ENCODE data around the gene CLPX. TPM values are rescaled to one million over a fixed set of nuclear protein-coding genes. Genes with fewer than 3 reads are reported as not detected.

The CLPX gene
- total RNA-seq, 2 donors from 2014 or later = 19.8 to 50.5 TPM

DNA sequence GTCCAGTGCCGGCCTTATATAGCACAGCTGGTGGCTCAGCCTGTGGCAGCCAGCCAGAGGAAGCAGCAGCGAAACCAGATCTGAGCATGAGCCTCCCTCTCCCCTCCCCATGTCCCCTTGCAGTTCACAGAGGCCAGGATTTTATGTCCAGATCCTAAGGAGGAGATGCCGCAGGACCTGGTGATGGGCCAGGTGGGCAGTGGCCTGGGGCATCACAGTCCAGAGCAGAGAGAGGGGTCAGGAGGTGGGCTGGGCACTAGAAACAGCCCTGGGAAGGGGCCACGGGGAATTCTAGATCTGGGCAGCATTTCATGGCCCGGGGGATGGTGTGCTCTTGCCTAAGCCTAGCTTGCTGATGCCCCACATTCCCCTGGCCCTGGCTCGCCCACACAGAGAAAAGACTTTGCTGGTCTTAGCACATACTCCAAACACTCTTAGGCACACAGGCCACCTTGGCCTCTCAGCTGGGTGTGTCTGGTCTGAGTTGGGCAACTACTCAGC is 26.4 kb upstream of the CLPX start:
- H3K9me3 ChIP-seq = no peaks in the 10 kb centered on the region
- H3K36me3 ChIP-seq = no peaks in the 10 kb centered on the region
- H3K27me3 ChIP-seq (replicated peaks; ENCODE audit: insufficient read depth) = no peaks in the 10 kb centered on the region
- TF ChIP-seq, protein P1, sequence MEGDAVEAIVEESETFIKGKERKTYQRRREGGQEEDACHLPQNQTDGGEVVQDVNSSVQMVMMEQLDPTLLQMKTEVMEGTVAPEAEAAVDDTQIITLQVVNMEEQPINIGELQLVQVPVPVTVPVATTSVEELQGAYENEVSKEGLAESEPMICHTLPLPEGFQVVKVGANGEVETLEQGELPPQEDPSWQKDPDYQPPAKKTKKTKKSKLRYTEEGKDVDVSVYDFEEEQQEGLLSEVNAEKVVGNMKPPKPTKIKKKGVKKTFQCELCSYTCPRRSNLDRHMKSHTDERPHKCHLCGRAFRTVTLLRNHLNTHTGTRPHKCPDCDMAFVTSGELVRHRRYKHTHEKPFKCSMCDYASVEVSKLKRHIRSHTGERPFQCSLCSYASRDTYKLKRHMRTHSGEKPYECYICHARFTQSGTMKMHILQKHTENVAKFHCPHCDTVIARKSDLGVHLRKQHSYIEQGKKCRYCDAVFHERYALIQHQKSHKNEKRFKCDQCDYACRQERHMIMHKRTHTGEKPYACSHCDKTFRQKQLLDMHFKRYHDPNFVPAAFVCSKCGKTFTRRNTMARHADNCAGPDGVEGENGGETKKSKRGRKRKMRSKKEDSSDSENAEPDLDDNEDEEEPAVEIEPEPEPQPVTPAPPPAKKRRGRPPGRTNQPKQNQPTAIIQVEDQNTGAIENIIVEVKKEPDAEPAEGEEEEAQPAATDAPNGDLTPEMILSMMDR (IDR thresholded peaks at IDR 0.05) = no peak
- H3K4me3 ChIP-seq = no peak overlapping the region
- no peaks in the 10 kb centered on the region for H3K4me1 ChIP-seq (ENCODE audit: control insufficient read depth in 1 of 2, low read depth in 2 of 2)
- H3K27ac ChIP-seq = no peak overlapping the region
- DNase-seq (ENCODE audit: low spot score) = no peak
- no peak for ATAC-seq (ENCODE audit: insufficient number of reproducible peaks, low FRiP score, low read depth)

DNA sequence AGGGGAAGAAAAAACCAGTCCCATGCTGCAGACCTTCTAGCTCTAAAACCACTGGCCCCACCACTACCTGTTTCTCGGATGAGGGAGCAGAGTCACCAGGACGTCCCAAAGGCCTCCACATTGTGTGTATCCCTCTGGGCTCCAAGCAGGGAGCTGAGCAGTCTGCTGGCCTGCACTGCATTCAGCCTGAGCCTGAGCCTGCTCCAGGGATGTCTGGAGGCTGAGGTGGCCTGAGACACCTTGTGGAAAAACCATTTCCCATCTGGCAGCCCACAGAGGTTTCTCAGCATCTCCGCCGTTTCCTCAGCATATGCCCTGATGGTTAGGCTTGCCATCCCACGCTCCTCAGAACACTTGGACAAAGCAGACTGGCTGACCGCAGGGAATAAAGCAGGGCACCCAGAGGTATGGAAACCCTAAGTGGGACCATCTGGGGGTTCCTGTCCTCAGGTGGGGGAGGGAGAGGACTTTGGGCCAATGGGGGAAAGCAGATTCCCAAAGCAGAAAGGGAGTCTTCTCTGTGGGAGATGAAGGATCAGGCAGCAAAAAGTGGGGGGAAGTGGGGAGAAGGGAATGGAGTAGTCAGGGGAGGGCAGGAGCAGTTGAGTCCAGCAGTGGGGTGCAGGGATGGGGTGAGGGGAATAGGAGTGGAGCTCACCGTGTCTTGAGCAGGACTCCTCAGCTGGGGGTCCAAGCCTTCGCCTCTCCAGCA is 25.8 kb upstream of the CLPX start, which contains the start of gene CILP:
TSS of gene CILP (minus strand) at position 704 of the 712 bp plus-strand sequence. CDS start 1,718 bp downstream, outside the sequence.
- no peak for ATAC-seq (ENCODE audit: insufficient number of reproducible peaks, low FRiP score, low read depth)
- no peaks in the 10 kb centered on the region for H3K27me3 ChIP-seq (replicated peaks; ENCODE audit: insufficient read depth)

DNA sequence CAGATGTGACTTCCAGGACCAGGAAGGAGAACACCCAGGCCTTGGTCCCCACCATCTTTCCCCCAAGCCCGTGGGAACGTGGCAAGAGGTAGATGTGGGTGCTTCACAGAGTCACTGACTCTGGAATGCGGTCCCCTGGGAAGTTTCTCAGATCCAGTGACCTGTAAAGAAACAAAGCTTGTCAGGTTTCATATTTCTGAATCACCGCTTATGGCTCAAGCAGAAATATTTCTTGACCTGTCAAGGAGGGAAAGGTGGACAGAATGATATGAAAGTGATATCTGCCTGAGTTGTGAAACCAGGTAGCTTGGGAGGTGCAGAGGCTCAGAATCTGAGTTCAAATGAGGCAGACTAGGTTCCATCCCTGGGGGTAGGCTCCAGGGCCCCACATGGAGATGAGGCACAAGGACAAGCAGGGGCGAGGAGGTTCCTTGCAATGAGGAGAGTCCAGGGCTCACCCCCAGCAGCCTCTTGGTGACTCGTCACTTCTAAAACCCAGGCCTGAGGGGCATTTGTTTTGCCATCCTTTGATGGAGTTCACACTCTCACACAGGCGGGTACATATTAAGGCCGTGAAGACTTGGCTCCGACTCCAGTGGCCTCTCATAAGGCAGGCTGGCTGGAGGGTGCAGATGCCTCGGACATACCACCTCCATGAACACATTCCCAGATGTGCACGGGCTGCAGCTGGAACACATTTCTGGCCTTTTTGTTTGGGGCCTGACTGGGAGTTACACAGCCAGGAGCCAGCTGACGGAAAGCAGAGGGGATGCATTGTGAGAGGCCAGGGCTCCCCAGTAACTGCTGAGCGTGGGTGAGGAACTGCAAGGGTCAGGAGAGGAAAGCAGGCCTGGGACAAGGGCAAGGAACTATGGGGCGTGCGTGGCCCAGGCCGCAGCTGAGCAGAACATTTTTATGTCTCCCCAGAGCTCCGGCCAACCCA is 24.8 kb upstream of the CLPX start:
- TF ChIP-seq, protein P1 (IDR thresholded peaks at IDR 0.05) = no peak
- Histone ChIP-seq H3K9me3 (no peaks in the 10 kb centered on the region), H3K27ac (no peak overlapping the region), H3K27me3 (replicated peaks; ENCODE audit: insufficient read depth) (no peaks in the 10 kb centered on the region), H3K4me1 (ENCODE audit: control insufficient read depth in 1 of 2, low read depth in 2 of 2) (no peaks in the 10 kb centered on the region), H3K36me3 (no peaks in the 10 kb centered on the region), H3K4me3 (no peak overlapping the region)
- no peak for DNase-seq (ENCODE audit: low spot score)
- ATAC-seq (ENCODE audit: insufficient number of reproducible peaks, low FRiP score, low read depth) = no peak

More for the DNA sequence above, 25.8 kb upstream of the CLPX start, which contains the start of gene CILP:
- no peaks in the 10 kb centered on the region for H3K9me3 ChIP-seq
- no peak within 1 kb of the TSS for H3K4me3 ChIP-seq
- no peaks in the 10 kb centered on the region for H3K4me1 ChIP-seq (ENCODE audit: control insufficient read depth in 1 of 2, low read depth in 2 of 2)
- no peak for DNase-seq (ENCODE audit: low spot score)
- H3K36me3 ChIP-seq = no peaks in the 10 kb centered on the region
- no peak within 1 kb of the TSS for H3K27ac ChIP-seq
- TF ChIP-seq, protein P1 (IDR thresholded peaks at IDR 0.05) = no peak

DNA sequence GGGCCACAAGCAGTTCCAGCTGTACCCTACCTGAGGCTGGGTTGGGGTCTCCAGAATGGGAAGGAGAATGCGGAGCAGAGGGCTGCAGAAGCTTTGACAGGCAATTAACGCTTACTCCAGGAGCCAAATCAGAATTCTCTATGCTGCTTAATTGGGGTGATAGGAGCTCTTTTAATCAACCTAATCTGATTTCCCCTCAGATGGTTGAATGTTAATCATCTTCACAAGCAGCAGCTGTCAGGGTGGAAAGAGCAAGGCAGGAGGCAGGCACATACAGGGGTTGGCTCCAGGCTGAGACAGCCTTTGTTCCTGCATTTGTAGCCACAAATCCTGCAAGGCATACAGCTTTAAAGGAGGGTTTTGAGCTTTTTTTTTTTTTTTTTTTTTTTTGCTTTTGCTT is 23.5 kb upstream of the CLPX start:
- no peaks in the 10 kb centered on the region for H3K9me3 ChIP-seq
- ATAC-seq (ENCODE audit: insufficient number of reproducible peaks, low FRiP score, low read depth) (no peak), DNase-seq (ENCODE audit: low spot score) (no peak)
- no peaks in the 10 kb centered on the region for H3K36me3 ChIP-seq
- TF ChIP-seq, protein P1 (IDR thresholded peaks at IDR 0.05) = no peak
- no peaks in the 10 kb centered on the region for H3K4me1 ChIP-seq (ENCODE audit: control insufficient read depth in 1 of 2, low read depth in 2 of 2)
- no peak overlapping the region for H3K27ac ChIP-seq
- no peak overlapping the region for H3K4me3 ChIP-seq
- H3K27me3 ChIP-seq (replicated peaks; ENCODE audit: insufficient read depth) = no peaks in the 10 kb centered on the region
